HCT116 (cell line): ENCODE results near the gene ARSI. TPM values are rescaled to one million over a fixed set of nuclear protein-coding genes. Genes with fewer than 3 reads are reported as not detected.

Experiments
- ATAC-seq: fragments of 200-7000 bp; cut with Tn5 transposase; 2 replicates; pipeline ENCODE4 v1.9.1; 2020; ENCODE audit warnings: mild to moderate bottlenecking, moderate library complexity
- BruUV-seq: library from RNA; stranded (reverse); fragments of 400-500 nt; replicated peaks from 2 replicates; lab custom pipeline; 2021; lab: Mats Ljungman, UMichigan
- CTCF ChIA-PET: fragments of 300-600 bp; sonication (Branson Sonifier 250); formaldehyde crosslinking; loops from one replicate; lab custom pipeline; 2021; ENCODE audit warnings: antibody characterized with exemption; lab: Charles Lee
- POLR2A ChIA-PET: fragments of 300-600, 350-600 bp; sonication (Branson Sonifier 250); formaldehyde crosslinking; loops from one replicate; lab custom pipeline; 2021; ENCODE audit warnings: antibody characterized with exemption; lab: Charles Lee
- RAD21 ChIA-PET, 2 experiments: fragments of 300-600 bp; sonication (Branson Sonifier 250); formaldehyde crosslinking; loops; one replicate each; lab custom pipeline; 2023; ENCODE audit warnings: low total read pairs in 2 of 2; ENCODE audit not compliant: uncharacterized antibody in 2 of 2, unreplicated experiment in 2 of 2, low non-redundant PET in 1 of 2; lab: Charles Lee
- DNase-seq: peaks from one replicate; pipeline ENCODE4 v3.0.0-alpha.2; 2010; ENCODE audit warnings: low read depth, low spot score
- H2AFZ ChIP-seq: fragments of 200-600 bp; shearing (Covaris generic), sonication (generic); 2 replicates; pipeline ENCODE4 v1.6.1; 2017; ENCODE audit warnings: low read depth, mixed run types, mixed read lengths, antibody characterized with exemption, low read length; ENCODE audit not compliant: poor library complexity, severe bottlenecking
- H3K27ac ChIP-seq: 2 replicates; pipeline ENCODE4 v1.5.1; 2012; ENCODE audit warnings: low read depth, low read length
- H3K27me3 ChIP-seq: fragments of 200-600 bp; sonication (generic); 2 replicates; pipeline ENCODE4 v1.6.1; 2016; ENCODE audit warnings: mixed run types, low read length, mixed read lengths; ENCODE audit not compliant: insufficient read depth
- H3K36me3 ChIP-seq, 2 experiments: fragments of 200-500 bp in 1 of 2; fragments of 200-600 bp in 1 of 2; sonication (Bioruptor generic) in 1 of 2; sonication (generic) in 1 of 2; 2 replicates each; pipeline versions ENCODE4 v1.5.1 to v1.6.1; 2014 to 2016; ENCODE audit warnings: low read length in 2 of 2, inconsistent platforms in 1 of 2, mixed read lengths in 1 of 2, mixed run types in 1 of 2; ENCODE audit not compliant: insufficient read depth in 2 of 2, control insufficient read depth in 1 of 2
- H3K4me1 ChIP-seq, 2 experiments: fragments of 200-600 bp in 1 of 2; sonication (generic) in 1 of 2; 2 replicates each; pipeline versions ENCODE4 v1.5.1 to v1.6.1; 2012 to 2017; ENCODE audit warnings: low read length in 2 of 2, inconsistent platforms in 1 of 2, mild to moderate bottlenecking in 1 of 2, mixed read lengths in 1 of 2, mixed run types in 1 of 2, moderate library complexity in 1 of 2; ENCODE audit not compliant: insufficient read depth in 2 of 2, control insufficient read depth in 1 of 2
- H3K4me2 ChIP-seq: fragments of 200-600 bp; sonication (generic); 2 replicates; pipeline ENCODE4 v1.6.1; 2017; ENCODE audit warnings: mixed run types, low read length, mixed read lengths
- H3K4me3 ChIP-seq, 2 experiments: fragments of 200-600 bp in 1 of 2; sonication (generic) in 1 of 2; replicated peaks in 1 of 2; 2 replicates each; pipeline ENCODE4 v1.5.1; 2011 to 2016; ENCODE audit warnings: low read length in 2 of 2, control low read depth in 1 of 2, low read depth in 1 of 2, mild to moderate bottlenecking in 1 of 2, mixed read lengths in 1 of 2, mixed run types in 1 of 2
- H3K79me2 ChIP-seq: fragments of 200-600 bp; sonication (generic); 2 replicates; pipeline ENCODE4 v1.6.1; 2017; ENCODE audit warnings: mild to moderate bottlenecking, mixed run types, low read length, moderate library complexity, mixed read lengths; ENCODE audit not compliant: insufficient read depth
- H3K9ac ChIP-seq: fragments of 200-600 bp; sonication (generic); 2 replicates; pipeline ENCODE4 v1.6.1; 2016; ENCODE audit warnings: low read length, mixed read lengths
- H3K9me2 ChIP-seq: fragments of 200-600 bp; sonication (generic), shearing (Covaris generic); 2 replicates; pipeline ENCODE4 v1.6.1; 2017; ENCODE audit warnings: mixed run types, mild to moderate bottlenecking, moderate library complexity; ENCODE audit not compliant: insufficient read depth
- H3K9me3 ChIP-seq, 2 experiments: fragments of 200-500 bp in 1 of 2; fragments of 200-600 bp in 1 of 2; sonication (Bioruptor generic) in 1 of 2; sonication (generic) in 1 of 2; 2 replicates each; pipeline ENCODE4 v1.6.1; 2014 to 2017; ENCODE audit warnings: low read length in 2 of 2, mixed read lengths in 2 of 2, inconsistent platforms in 1 of 2, low read depth in 1 of 2, mild to moderate bottlenecking in 1 of 2, mixed run types in 1 of 2, moderate library complexity in 1 of 2; ENCODE audit not compliant: control insufficient read depth in 1 of 2, insufficient read depth in 1 of 2
- H4K20me1 ChIP-seq: fragments of 200-600 bp; sonication (generic), shearing (Covaris generic); 2 replicates; pipeline ENCODE4 v1.6.1; 2017; ENCODE audit warnings: mixed run types, mild to moderate bottlenecking, moderate library complexity; ENCODE audit not compliant: insufficient read depth
- CBX3 ChIP-seq: IDR thresholded peaks from 2 replicates; pipeline ENCODE4 v1.6.1; 2012; ENCODE audit warnings: low read depth
- CEBPB ChIP-seq: IDR thresholded peaks from 2 replicates; pipeline ENCODE4 v1.6.1; 2012; ENCODE audit warnings: low read depth
- EGR1 ChIP-seq: IDR thresholded peaks from 2 replicates; pipeline ENCODE4 v1.6.1; 2012; ENCODE audit warnings: low read depth
- ELF1 ChIP-seq: IDR thresholded peaks from 2 replicates; pipeline ENCODE4 v1.6.1; 2012; ENCODE audit warnings: low read depth, borderline replicate concordance
- EZH2 ChIP-seq: fragments of 200-600 bp; sonication (generic); IDR thresholded peaks from 2 replicates; pipeline ENCODE4 v1.6.1; 2017; ENCODE audit warnings: antibody characterized with exemption, mixed run types
- EZH2phosphoT487 ChIP-seq: fragments of 200-600 bp; IDR thresholded peaks from 2 replicates; pipeline ENCODE4 v1.6.1; 2018; ENCODE audit warnings: antibody characterized with exemption, borderline replicate concordance
- FOSL1 ChIP-seq: IDR thresholded peaks from 2 replicates; pipeline ENCODE4 v1.6.1; 2012; ENCODE audit warnings: low read depth
- JUND ChIP-seq: IDR thresholded peaks from 2 replicates; pipeline ENCODE4 v1.6.1; 2012
- POLR2A ChIP-seq: IDR thresholded peaks from 2 replicates; pipeline ENCODE4 v1.7.0; 2011; ENCODE audit warnings: borderline replicate concordance; ENCODE audit not compliant: insufficient read depth, insufficient read length; ENCODE audit errors: extremely low read depth
- POLR2AphosphoS5 ChIP-seq: IDR thresholded peaks from 2 replicates; pipeline ENCODE4 v1.6.1; 2011; ENCODE audit warnings: mild to moderate bottlenecking, low read depth, low read length, moderate library complexity
- RAD21 ChIP-seq: IDR thresholded peaks from 2 replicates; pipeline ENCODE4 v1.6.1; 2012; ENCODE audit warnings: low read depth, mild to moderate bottlenecking
- SIN3A ChIP-seq: IDR thresholded peaks from 2 replicates; pipeline ENCODE4 v1.6.1; 2012; ENCODE audit warnings: low read depth
- SP1 ChIP-seq: IDR thresholded peaks from 2 replicates; pipeline ENCODE4 v1.6.1; 2012; ENCODE audit warnings: low read depth
- SRF ChIP-seq: IDR thresholded peaks from 2 replicates; pipeline ENCODE4 v1.6.1; 2012; ENCODE audit warnings: low read depth
- TCF7L2 ChIP-seq: IDR thresholded peaks from 2 replicates; pipeline ENCODE4 v1.7.0; 2011; ENCODE audit warnings: borderline replicate concordance, inconsistent platforms; ENCODE audit not compliant: insufficient read depth, insufficient read length; ENCODE audit errors: extremely low read depth
- ZFX ChIP-seq: fragments of 450-650 bp; IDR thresholded peaks from 2 replicates; pipeline ENCODE4 v1.6.1; 2017
- ZNF274 ChIP-seq: fragments of 200-500 bp; sonication (Bioruptor generic); IDR thresholded peaks from 2 replicates; pipeline ENCODE4 v1.6.1; 2014; ENCODE audit warnings: mild to moderate bottlenecking, low read depth, low read length, inconsistent platforms
- intact Hi-C: fragments of 100-400 bp; cut with micrococcal nuclease; formaldehyde crosslinking; loops from 2 replicates; pipeline ENCODE4 v1.10.0; 2022
- total RNA-seq: library from RNA; stranded (reverse); gene quantifications from one replicate; pipeline ENCODE4 v1.2.1, GENCODE V29; 2021; ENCODE audit not compliant: unreplicated experiment
- TF ChIP-seq, protein P1 (sequence below): IDR thresholded peaks from 2 replicates; pipeline ENCODE4 v1.6.1; 2012
- TF ChIP-seq, protein P2 (sequence below): IDR thresholded peaks from 2 replicates; pipeline ENCODE4 v1.6.1; 2011; ENCODE audit warnings: mild to moderate bottlenecking, low read length, moderate library complexity; ENCODE audit not compliant: insufficient replicate concordance; ENCODE audit errors: extremely low read depth
- TF ChIP-seq, protein P3 (sequence below), 3 experiments: fragments of 200-600 bp in 1 of 3; sonication (generic) in 1 of 3; IDR thresholded peaks in 2 of 3; conservative IDR thresholded peaks in 1 of 3; 2 replicates each; pipeline ENCODE4 v1.5.1; 2012 to 2017; ENCODE audit warnings: low read depth in 2 of 3, low read length in 2 of 3, antibody characterized with exemption in 1 of 3, borderline replicate concordance in 1 of 3, control low read depth in 1 of 3, mild to moderate bottlenecking in 1 of 3, mixed read lengths in 1 of 3, mixed run types in 1 of 3, moderate library complexity in 1 of 3; ENCODE audit not compliant: insufficient read depth in 1 of 3

ARSI gene
- total RNA-seq, 1 experiment from 2014 or later, result 0.07 TPM

DNA sequence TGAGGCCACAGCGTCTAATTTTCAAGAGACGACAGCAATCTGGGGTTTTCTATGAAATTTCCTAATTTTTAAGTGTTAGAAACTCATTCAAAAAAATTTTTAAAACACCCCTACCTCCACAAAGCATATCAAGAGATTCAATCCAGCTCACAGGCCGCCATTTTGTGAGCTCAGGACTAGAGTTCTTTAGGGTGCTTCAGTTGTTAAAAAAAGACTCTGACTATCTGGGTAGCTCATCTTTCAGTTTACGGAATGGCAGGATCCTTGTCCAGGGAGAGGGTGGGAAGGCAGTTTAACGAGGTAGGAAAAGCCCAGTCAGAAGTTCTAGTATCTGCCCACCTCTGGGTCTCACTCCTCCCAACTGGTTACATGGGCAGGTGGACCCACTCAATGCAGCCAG is 56.3 kb downstream of the ARSI start:
- H3K9me3 ChIP-seq, result no peaks in the 10 kb centered on the region
- intact Hi-C loops, result no loop called here
- no peaks in the 10 kb centered on the region for H4K20me1 ChIP-seq
- no peaks in the 10 kb centered on the region for H3K27me3 ChIP-seq
- DNase-seq (no peak), ATAC-seq (no peak)
- TF ChIP-seq, protein P1, sequence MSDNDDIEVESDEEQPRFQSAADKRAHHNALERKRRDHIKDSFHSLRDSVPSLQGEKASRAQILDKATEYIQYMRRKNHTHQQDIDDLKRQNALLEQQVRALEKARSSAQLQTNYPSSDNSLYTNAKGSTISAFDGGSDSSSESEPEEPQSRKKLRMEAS, result no peak
- TF ChIP-seq, protein P2, sequence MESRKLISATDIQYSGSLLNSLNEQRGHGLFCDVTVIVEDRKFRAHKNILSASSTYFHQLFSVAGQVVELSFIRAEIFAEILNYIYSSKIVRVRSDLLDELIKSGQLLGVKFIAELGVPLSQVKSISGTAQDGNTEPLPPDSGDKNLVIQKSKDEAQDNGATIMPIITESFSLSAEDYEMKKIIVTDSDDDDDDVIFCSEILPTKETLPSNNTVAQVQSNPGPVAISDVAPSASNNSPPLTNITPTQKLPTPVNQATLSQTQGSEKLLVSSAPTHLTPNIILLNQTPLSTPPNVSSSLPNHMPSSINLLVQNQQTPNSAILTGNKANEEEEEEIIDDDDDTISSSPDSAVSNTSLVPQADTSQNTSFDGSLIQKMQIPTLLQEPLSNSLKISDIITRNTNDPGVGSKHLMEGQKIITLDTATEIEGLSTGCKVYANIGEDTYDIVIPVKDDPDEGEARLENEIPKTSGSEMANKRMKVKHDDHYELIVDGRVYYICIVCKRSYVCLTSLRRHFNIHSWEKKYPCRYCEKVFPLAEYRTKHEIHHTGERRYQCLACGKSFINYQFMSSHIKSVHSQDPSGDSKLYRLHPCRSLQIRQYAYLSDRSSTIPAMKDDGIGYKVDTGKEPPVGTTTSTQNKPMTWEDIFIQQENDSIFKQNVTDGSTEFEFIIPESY, result no peak
- TF ChIP-seq TCF7L2 (no peak), EZH2phosphoT487 (no peak), FOSL1 (no peak), JUND (no peak), ELF1 (no peak), RAD21 (no peak), ZFX (no peak), SIN3A (no peak), SRF (no peak), EZH2 (no peak), CEBPB (no peak), SP1 (no peak), ZNF274 (no peak), POLR2AphosphoS5 (no peak), EGR1 (no peak), CBX3 (no peak), POLR2A (no peak)
- TF ChIP-seq, protein P3, sequence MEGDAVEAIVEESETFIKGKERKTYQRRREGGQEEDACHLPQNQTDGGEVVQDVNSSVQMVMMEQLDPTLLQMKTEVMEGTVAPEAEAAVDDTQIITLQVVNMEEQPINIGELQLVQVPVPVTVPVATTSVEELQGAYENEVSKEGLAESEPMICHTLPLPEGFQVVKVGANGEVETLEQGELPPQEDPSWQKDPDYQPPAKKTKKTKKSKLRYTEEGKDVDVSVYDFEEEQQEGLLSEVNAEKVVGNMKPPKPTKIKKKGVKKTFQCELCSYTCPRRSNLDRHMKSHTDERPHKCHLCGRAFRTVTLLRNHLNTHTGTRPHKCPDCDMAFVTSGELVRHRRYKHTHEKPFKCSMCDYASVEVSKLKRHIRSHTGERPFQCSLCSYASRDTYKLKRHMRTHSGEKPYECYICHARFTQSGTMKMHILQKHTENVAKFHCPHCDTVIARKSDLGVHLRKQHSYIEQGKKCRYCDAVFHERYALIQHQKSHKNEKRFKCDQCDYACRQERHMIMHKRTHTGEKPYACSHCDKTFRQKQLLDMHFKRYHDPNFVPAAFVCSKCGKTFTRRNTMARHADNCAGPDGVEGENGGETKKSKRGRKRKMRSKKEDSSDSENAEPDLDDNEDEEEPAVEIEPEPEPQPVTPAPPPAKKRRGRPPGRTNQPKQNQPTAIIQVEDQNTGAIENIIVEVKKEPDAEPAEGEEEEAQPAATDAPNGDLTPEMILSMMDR (IDR thresholded peaks at IDR 0.05 in 2 of 3, conservative IDR thresholded peaks at IDR 0.05 in 1 of 3; ENCODE audit: borderline replicate concordance in 1 of 3, insufficient read depth in 1 of 3, low read depth in 2 of 3, low read length in 2 of 3), result no peak
- H3K9me2 ChIP-seq, result no peaks in the 10 kb centered on the region
- H3K79me2 ChIP-seq, result no peaks in the 10 kb centered on the region
- ChIA-PET RAD21 (no interaction called here), CTCF (no interaction called here), POLR2A (no interaction called here)
- BruUV-seq, result no TSS peak
- no peak overlapping the region for H3K9ac ChIP-seq
- H3K36me3 ChIP-seq, result no peaks in the 10 kb centered on the region
- no peak overlapping the region for H3K4me3 ChIP-seq
- H3K4me2 ChIP-seq, result no peak overlapping the region
- no peak overlapping the region for H2AFZ ChIP-seq
- no peak overlapping the region for H3K27ac ChIP-seq
- no peaks in the 10 kb centered on the region for H3K4me1 ChIP-seq
